ENCODE data around the gene EPS8L1.

DNA sequence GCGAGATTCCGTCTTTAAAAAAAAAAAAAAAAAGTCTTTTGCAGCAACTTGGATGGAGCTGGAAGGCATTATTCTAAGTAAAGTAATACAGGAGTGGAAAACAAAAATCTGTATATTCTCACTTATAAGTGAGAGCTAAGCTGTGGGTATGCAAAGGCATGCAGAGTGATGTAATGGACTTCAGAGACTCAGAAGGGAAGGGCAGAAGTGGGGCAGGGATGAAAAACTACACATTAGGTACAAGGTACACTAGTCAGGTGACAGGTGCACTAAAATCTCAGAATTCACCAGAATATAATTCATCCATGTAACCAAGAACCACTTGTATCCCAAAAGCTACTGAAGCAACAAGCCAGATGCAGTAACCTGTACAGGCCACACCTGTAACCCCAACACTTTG is 39.6 kb upstream of the EPS8L1 start:
- no peak for TF ChIP-seq POLR2A (IDR thresholded peaks at IDR 0.05)
- TF ChIP-seq, protein P1, sequence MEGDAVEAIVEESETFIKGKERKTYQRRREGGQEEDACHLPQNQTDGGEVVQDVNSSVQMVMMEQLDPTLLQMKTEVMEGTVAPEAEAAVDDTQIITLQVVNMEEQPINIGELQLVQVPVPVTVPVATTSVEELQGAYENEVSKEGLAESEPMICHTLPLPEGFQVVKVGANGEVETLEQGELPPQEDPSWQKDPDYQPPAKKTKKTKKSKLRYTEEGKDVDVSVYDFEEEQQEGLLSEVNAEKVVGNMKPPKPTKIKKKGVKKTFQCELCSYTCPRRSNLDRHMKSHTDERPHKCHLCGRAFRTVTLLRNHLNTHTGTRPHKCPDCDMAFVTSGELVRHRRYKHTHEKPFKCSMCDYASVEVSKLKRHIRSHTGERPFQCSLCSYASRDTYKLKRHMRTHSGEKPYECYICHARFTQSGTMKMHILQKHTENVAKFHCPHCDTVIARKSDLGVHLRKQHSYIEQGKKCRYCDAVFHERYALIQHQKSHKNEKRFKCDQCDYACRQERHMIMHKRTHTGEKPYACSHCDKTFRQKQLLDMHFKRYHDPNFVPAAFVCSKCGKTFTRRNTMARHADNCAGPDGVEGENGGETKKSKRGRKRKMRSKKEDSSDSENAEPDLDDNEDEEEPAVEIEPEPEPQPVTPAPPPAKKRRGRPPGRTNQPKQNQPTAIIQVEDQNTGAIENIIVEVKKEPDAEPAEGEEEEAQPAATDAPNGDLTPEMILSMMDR (IDR thresholded peaks at IDR 0.05): no peak
